Ectodermal cell (in vitro differentiated cells): ENCODE data around the gene TMOD3.

Source experiments
- H3K27ac ChIP-seq: 2 replicates; pipeline ENCODE4 v1.7.0; 2013; ENCODE audit warnings: mild to moderate bottlenecking, low read depth, low read length; ENCODE audit not compliant: insufficient read depth, poor library complexity, severe bottlenecking
- H3K27me3 ChIP-seq: 2 replicates; pipeline ENCODE4 v1.7.0; 2013; ENCODE audit warnings: mild to moderate bottlenecking, low read length; ENCODE audit not compliant: insufficient read depth, control insufficient read depth, poor library complexity, severe bottlenecking
- H3K36me3 ChIP-seq: one replicate; pipeline ENCODE4 v1.7.0; 2013; ENCODE audit warnings: low read length; ENCODE audit not compliant: control insufficient read depth, insufficient read depth
- H3K4me1 ChIP-seq: one replicate; pipeline ENCODE4 v1.7.0; 2013; ENCODE audit warnings: low read length; ENCODE audit not compliant: control insufficient read depth, insufficient read depth
- H3K4me3 ChIP-seq: 2 replicates; pipeline ENCODE4 v1.7.0; 2013; ENCODE audit warnings: low read depth, low read length, control low read depth; ENCODE audit not compliant: insufficient read depth
- H3K9me3 ChIP-seq: 2 replicates; pipeline ENCODE4 v1.7.0; 2013; ENCODE audit warnings: mild to moderate bottlenecking, low read length, moderate library complexity; ENCODE audit not compliant: control insufficient read depth
- WGBS, 2 experiments: methylation state at CpG; one replicate each; pipeline ENCODE4 v1.1.7; 2013; ENCODE audit warnings: missing lambda C conversion rate in 2 of 2; 5-methylcytosine and 5-hydroxymethylcytosine counted together

TMOD3 gene

DNA sequence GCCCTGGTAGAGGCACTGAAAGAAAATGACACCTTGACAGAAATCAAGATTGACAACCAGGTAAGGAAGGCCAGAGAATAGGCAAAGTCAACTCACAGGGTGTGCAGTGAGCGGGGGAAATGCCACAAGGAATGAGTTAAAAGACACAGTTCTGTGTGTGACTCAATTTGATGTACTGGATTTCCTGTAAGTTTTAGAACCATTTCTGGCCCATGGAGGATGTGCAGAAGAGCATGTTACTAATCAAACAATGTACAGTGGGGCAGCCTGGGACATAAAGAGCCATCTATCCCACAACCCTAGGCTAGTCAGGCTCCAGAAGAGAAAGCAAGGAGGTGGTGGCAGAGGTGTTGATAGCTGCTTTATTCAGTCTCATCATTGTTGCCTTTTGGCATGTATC lies 31.2 kb upstream of the TMOD3 start:
- 93 to 100% methylated on average over 1 of the region's 1 CpG for WGBS, 2 experiments
- H3K4me1 ChIP-seq, result peaks cover 3% of the 10 kb centered on the region
- no peak overlapping the region for H3K4me3 ChIP-seq
- H3K27me3 ChIP-seq, result no peaks in the 10 kb centered on the region
- no peaks in the 10 kb centered on the region for H3K9me3 ChIP-seq
- H3K27ac ChIP-seq, result no peak overlapping the region
- no peaks in the 10 kb centered on the region for H3K36me3 ChIP-seq

DNA sequence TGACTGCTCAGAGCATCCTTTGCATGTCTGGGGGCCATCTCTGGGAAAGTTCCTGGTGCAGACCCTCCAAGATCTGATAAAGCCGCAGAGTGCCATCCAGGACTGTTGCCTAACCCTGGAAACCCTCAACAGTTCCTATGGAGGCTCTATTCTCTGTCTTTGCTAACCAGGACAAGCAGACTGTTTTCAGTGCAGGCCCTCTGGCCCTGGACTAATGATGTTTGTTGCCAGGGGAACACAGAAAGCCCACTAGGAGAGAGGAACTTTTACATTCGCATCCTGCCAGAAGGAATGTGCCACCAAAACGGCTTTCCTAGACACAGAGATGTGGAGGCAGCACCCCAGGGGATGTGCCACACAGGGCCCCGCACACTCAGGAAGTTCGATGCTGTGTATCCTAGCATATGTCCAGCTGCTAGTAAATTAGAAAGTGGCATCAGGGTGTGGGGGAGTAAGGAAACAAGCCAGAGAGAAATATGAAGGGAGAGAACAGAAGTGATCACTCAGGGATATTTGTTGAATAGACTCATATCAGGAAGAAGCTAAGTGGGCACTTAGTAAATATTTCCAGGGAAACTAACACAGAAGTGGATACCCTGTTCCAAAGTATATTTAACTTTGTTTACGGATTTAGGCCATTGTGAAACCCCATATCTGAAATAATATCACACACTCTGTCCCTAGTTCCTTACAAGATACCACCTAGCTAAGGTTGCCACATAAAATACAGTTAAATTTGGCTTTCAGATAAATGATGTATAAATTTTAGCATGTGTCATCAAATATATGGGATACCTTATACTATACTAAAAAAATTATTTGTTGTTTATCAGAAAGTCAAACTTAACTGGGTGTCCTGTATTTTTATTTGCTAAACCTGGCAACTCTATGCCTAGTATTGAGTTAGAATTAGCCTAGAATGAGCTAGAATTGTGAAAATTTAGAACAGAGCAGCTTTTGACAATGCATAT lies 29.9 kb upstream of the TMOD3 start:
- Histone ChIP-seq H3K27ac (no peak overlapping the region), H3K4me3 (no peak overlapping the region), H3K36me3 (no peaks in the 10 kb centered on the region), H3K27me3 (no peaks in the 10 kb centered on the region), H3K9me3 (no peaks in the 10 kb centered on the region), H3K4me1 (peaks cover 3% of the 10 kb centered on the region)
- WGBS, 2 experiments, result 66 to 68% methylated on average over 6 of the region's 6 CpGs

DNA sequence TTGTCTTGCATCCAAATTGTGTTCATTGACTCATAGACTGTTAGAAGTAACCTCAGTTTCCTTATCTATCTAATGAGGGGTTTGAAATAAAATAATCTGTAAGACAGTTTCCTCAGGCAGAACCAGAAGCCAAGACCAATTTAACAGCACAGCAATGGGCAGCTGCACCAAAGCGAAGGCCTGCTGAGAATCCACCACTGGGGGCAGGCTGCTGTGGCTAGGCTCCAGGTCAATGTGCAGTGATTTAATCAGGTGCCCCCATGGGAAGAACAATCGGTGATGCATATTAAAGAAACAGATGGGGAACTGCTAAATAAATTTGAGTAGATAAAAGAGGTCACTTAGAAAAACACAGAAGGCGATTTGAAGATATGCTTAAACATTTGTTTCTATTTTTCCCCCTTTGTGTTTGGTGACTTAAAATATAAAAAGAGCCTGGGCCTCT lies 28.0 kb upstream of the TMOD3 start:
- WGBS, 2 experiments, result 67 to 69% methylated on average over 3 of the region's 3 CpGs

DNA sequence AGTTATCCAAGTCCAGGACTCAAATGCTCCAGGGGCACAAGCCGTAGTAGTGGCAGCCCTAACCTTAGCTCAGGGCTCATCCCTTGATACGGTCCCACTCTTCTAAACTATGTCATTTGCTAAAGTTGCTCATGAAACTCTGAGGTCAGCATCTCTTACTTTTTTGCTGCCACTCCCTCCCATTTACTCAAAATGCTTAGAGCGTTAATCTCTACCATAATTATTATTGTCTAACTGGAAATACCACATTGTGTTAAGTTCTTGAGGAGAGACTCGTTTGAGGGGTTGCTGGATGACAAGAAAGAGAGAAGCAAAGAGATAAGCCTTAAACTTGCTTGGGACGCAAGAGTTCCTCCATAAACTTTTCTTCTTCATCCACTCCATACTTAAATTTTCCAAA lies 26.9 kb upstream of the TMOD3 start:
- Histone ChIP-seq H3K4me1 (peaks cover 3% of the 10 kb centered on the region), H3K4me3 (no peak overlapping the region), H3K27ac (no peak overlapping the region), H3K9me3 (no peaks in the 10 kb centered on the region), H3K36me3 (no peaks in the 10 kb centered on the region), H3K27me3 (no peaks in the 10 kb centered on the region)
- WGBS, 2 experiments, result 94 to 95% methylated on average over 3 to 4 of the region's 5 CpGs

More for the DNA sequence above, 28.0 kb upstream of the TMOD3 start:
- Histone ChIP-seq H3K4me1 (peaks cover 3% of the 10 kb centered on the region), H3K9me3 (no peaks in the 10 kb centered on the region), H3K27ac (no peak overlapping the region), H3K4me3 (no peak overlapping the region), H3K27me3 (no peaks in the 10 kb centered on the region), H3K36me3 (no peaks in the 10 kb centered on the region)

DNA sequence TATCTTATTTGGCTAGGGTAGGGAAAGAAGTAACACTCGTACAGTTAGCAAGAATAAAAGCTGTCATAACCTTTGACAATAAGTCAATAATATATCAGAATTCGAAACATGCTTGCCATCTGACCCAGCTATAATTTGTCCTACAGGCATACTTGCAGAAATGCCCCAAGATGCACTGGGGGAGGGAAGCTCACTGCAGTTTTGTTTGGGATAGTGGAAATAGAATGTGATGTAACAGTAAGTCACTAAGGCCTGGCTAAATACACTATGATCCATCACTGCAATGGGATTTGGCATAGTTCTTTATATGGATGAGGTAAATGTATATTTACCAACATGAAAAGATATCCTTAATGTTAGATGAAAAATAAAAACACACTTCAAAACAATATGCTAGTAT lies 25.5 kb upstream of the TMOD3 start:
- no peaks in the 10 kb centered on the region for H3K9me3 ChIP-seq
- 88 to 93% methylated on average over 1 to 2 of the region's 2 CpGs for WGBS, 2 experiments
- peaks cover 1% of the 10 kb centered on the region for H3K4me1 ChIP-seq
- no peaks in the 10 kb centered on the region for H3K27me3 ChIP-seq
- no peaks in the 10 kb centered on the region for H3K36me3 ChIP-seq
- H3K27ac ChIP-seq, result no peak overlapping the region
- H3K4me3 ChIP-seq, result no peak overlapping the region

DNA sequence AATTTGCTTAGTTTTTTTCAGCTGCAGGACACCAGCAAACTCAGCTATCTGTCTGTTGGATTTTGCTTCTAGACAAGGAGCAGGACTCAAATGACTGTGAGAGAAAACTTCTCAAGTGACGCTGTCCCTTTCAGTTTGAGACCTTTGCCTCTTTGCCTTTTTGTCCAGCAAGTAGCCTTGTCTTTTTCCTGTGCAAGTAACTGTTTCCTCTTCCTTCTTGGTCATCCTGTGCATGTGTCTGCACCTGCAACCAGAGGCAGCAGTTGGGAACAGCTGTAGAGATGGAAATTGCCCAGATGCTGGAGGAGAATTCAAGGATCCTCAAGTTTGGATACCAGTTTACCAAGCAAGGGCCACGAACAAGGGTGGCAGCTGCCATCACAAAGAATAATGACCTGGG lies 23.3 kb upstream of the TMOD3 start:
- Histone ChIP-seq H3K9me3 (no peaks in the 10 kb centered on the region), H3K36me3 (no peaks in the 10 kb centered on the region), H3K4me3 (no peak overlapping the region), H3K4me1 (no peaks in the 10 kb centered on the region), H3K27me3 (no peaks in the 10 kb centered on the region), H3K27ac (no peak overlapping the region)
- 94 to 97% methylated on average over 2 of the region's 2 CpGs for WGBS, 2 experiments

DNA sequence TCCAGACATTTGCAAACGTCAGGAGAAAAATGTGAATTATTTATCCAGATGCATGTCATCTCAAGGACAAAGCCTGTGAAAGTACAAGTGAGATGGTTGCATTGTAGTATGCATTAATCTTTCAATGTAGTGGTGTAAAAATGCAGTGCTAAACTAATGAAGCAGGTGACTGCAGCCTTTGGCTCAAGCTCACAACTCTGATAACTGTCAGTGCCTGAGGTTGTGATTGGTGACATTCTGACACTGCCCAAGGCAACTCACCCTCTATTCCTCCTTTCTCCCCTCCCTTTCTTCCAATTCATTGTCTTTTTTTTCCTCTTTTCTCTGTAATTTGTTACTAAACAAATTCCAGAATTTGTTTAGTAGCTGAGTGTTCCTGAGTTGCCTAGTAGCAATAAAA lies 20.0 kb upstream of the TMOD3 start:
- no peaks in the 10 kb centered on the region for H3K4me1 ChIP-seq
- no peak overlapping the region for H3K4me3 ChIP-seq
- no peaks in the 10 kb centered on the region for H3K9me3 ChIP-seq
- no peak overlapping the region for H3K27ac ChIP-seq
- no peaks in the 10 kb centered on the region for H3K27me3 ChIP-seq
- 88 to 92% methylated on average over 1 of the region's 1 CpG for WGBS, 2 experiments
- H3K36me3 ChIP-seq, result no peaks in the 10 kb centered on the region

DNA sequence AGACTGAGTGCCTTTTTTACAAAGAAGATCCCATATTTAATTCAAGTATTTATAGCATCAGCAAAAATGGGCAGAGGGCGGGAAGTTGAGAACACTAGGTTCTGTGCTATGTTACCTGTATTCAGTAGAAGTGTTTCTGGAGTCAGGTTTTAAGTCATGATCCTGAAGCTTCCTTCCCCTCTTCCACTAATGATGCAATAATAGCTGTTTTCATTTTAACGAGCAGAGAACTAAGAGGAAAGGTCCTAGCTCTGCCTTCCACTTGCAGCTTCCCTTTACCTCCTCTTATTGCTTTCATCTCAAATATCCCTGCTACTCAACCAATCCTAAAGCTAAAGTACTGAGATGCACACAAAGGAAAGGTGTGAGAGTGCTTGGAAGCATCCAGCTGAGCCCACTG lies 16.9 kb upstream of the TMOD3 start:
- WGBS, 2 experiments, result 90 to 93% methylated on average over 2 of the region's 2 CpGs
- no peak overlapping the region for H3K27ac ChIP-seq
- no peaks in the 10 kb centered on the region for H3K36me3 ChIP-seq
- H3K27me3 ChIP-seq, result no peaks in the 10 kb centered on the region
- H3K9me3 ChIP-seq, result no peaks in the 10 kb centered on the region
- H3K4me1 ChIP-seq, result no peaks in the 10 kb centered on the region
- H3K4me3 ChIP-seq, result no peak overlapping the region

DNA sequence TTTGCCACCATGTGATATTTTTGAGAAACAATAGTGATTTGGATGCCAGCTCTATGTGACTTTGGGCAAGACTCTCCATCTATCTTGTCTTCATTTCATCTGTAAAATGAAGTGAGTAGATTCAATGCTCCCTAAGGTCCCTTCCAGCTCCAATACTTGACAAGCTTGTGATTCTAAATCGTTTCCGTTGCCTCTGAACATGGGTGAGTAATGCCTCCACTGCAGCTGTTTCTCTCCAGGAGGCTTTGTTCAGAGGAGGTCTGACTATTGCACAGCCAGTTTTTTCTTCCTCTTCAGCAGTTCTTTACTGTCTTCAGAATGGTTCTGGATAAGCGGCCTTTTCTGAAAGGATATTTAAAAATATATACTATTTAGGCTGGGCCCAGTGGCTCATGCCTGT lies 14.8 kb upstream of the TMOD3 start:
- WGBS, 2 experiments, result 88 to 96% methylated on average over 2 to 3 of the region's 3 CpGs
- no peaks in the 10 kb centered on the region for H3K9me3 ChIP-seq
- H3K4me1 ChIP-seq, result no peaks in the 10 kb centered on the region
- no peak overlapping the region for H3K27ac ChIP-seq
- no peaks in the 10 kb centered on the region for H3K27me3 ChIP-seq
- H3K4me3 ChIP-seq, result no peak overlapping the region
- H3K36me3 ChIP-seq, result no peaks in the 10 kb centered on the region

DNA sequence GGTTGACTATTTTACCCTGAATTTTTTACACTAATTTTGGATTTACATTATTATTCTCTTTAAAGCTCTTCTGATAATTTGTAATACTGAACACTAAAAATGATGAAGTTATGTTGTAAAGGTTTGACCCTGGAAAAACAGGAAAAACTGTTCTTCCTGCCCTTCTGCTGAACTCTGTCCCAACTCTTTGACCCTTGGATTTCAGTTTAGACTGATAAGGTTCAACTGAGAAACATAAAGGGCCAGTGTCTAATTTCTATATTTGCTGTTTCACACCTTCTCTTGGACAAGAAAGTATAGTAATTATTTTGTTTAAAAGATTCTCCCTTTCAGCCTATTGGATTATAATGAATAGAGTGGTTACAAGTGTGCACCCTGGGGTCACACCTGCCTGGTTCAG lies 12.8 kb upstream of the TMOD3 start:
- Histone ChIP-seq H3K9me3 (no peaks in the 10 kb centered on the region), H3K4me1 (no peaks in the 10 kb centered on the region), H3K27me3 (no peaks in the 10 kb centered on the region), H3K27ac (no peak overlapping the region), H3K4me3 (no peak overlapping the region), H3K36me3 (no peaks in the 10 kb centered on the region)
